Measurements from ENCODE around the gene LYSET. TPM values are rescaled to one million over a fixed set of nuclear protein-coding genes. Genes with fewer than 3 reads are reported as not detected.
"Not testable (repeated sequence)": the region's sequence is repeated elsewhere in the genome, so short reads cannot be mapped to it uniquely, and the experiment has no call there.

LYSET gene
- 10.9 TPM for polyA plus RNA-seq (2012; ENCODE audit: low read depth, missing spikeins)

GRCh38 chr14:93184391-93185348 is at the start of gene LYSET, which contains the start of gene MOAP1:
Gene LYSET, plus strand, starts transcription at chr14:93185317. Its CDS starts 89 bp downstream, at chr14:93185406.
Gene MOAP1, minus strand, starts transcription at chr14:93184897. Its CDS starts 655 bp downstream, at chr14:93184242.
- TF ChIP-seq POLR2A (IDR thresholded peaks at IDR 0.05; ENCODE audit: low read depth, low read length) (peak; percentile 66), PAX5 (IDR thresholded peaks at IDR 0.05; ENCODE audit: insufficient read depth, low read length, severe bottlenecking) (no peak), POU2F2 (IDR thresholded peaks at IDR 0.05; ENCODE audit: low read depth, low read length) (peak; percentile 14; the same call in 1 of the 2 replicates), TAF1 (IDR thresholded peaks at IDR 0.05; ENCODE audit: low read depth, low read length) (peak; percentile 55; the same call in 1 of the 2 replicates), POLR2AphosphoS5 (IDR thresholded peaks at IDR 0.05; ENCODE audit: low read depth, low read length) (peak; percentile 69; the same call in 1 of the 2 replicates), SPI1 (IDR thresholded peaks at IDR 0.05; ENCODE audit: low read depth, low read length) (no peak)
- peak; percentile 92 for FAIRE-seq
- DNase-seq (ENCODE audit: insufficient read length, low spot score) = peak; percentile 88

DNA sequence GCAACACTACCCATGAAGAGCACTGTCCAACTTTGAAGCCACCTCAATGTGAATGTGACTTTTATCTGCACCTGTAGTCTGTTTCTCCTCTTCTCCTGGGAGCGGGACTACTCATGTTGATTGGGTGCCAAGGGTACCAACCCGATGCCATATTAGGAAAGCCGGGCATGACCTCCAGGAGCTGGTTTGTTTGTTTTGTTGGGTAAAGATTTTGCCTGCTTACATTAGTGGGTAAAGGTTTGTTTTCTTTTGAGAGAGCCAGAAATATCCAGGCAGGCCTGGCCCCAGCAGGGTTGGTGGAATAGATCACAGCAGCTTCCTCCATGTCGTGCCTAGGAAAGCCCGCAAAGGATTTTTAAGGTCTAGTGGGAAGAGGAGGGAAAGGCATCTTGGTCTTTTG is 49.7 kb upstream of the LYSET start:
- FAIRE-seq (no peak), DNase-seq (ENCODE audit: insufficient read length, low spot score) (no peak)
- TF ChIP-seq POLR2A (IDR thresholded peaks at IDR 0.05; ENCODE audit: low read depth, low read length) (no peak), POU2F2 (IDR thresholded peaks at IDR 0.05; ENCODE audit: low read depth, low read length) (no peak), PAX5 (IDR thresholded peaks at IDR 0.05; ENCODE audit: insufficient read depth, low read length, severe bottlenecking) (no peak), POLR2AphosphoS5 (IDR thresholded peaks at IDR 0.05; ENCODE audit: low read depth, low read length) (no peak), TAF1 (IDR thresholded peaks at IDR 0.05; ENCODE audit: low read depth, low read length) (no peak), SPI1 (IDR thresholded peaks at IDR 0.05; ENCODE audit: low read depth, low read length) (no peak)

- TF ChIP-seq POLR2AphosphoS5 (IDR thresholded peaks at IDR 0.05; ENCODE audit: low read depth, low read length) (no peak), TAF1 (IDR thresholded peaks at IDR 0.05; ENCODE audit: low read depth, low read length) (no peak), POLR2A (IDR thresholded peaks at IDR 0.05; ENCODE audit: low read depth, low read length) (no peak), PAX5 (IDR thresholded peaks at IDR 0.05; ENCODE audit: insufficient read depth, low read length, severe bottlenecking) (no peak), POU2F2 (IDR thresholded peaks at IDR 0.05; ENCODE audit: low read depth, low read length) (no peak), SPI1 (IDR thresholded peaks at IDR 0.05; ENCODE audit: low read depth, low read length) (no peak)
- FAIRE-seq = no peak
- no peak for DNase-seq (ENCODE audit: insufficient read length, low spot score)
Observed at GRCh38 chr14:93136009-93136408, 49.1 kb upstream of the LYSET start.

DNA sequence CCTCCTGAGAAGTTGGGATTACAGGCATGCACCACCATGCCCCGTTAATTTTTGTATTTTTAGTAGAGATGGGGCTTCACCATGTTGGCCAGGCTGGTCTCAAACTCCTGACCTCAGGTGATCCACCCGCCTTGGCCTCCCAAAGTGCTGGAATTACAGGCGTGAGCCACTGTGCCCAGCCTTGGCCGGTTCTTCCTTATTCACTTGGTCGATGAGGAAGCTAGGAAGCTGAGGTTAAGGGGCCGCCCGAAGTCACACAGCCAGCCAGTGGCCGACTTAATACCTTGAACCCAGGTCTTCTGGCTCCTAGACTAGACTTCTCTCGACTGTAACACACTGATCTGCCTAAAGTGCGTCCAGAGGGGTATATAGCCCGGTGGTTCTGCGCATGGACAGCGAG is 48.6 kb upstream of the LYSET start:
- not testable (repeated sequence) for DNase-seq (ENCODE audit: insufficient read length, low spot score); FAIRE-seq

DNA sequence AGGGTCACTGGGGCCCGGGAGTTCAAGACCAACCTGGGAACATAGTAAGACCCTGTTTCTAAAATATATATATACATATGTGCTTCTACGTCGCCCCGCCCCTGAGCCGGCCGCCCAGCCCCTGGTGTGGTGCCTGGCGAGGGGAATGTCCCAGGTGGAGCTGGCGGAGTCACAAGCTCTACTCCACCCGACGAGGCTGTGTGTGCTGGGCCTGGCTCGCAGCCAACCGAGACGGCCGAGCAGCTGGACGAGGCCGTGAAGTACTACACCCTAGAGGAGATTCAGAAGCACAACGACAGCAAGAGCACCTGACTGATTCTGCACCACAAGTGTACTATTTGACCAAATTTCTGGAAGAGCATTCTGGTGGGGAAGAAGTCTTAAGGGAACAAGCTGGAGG is 47.3 kb upstream of the LYSET start:
- TF ChIP-seq POLR2A (IDR thresholded peaks at IDR 0.05; ENCODE audit: low read depth, low read length) = no peak
- TF ChIP-seq POLR2AphosphoS5 (IDR thresholded peaks at IDR 0.05; ENCODE audit: low read depth, low read length) = no peak
- TF ChIP-seq PAX5 (IDR thresholded peaks at IDR 0.05; ENCODE audit: insufficient read depth, low read length, severe bottlenecking) = no peak
- no peak for TF ChIP-seq SPI1 (IDR thresholded peaks at IDR 0.05; ENCODE audit: low read depth, low read length)
- no peak for TF ChIP-seq TAF1 (IDR thresholded peaks at IDR 0.05; ENCODE audit: low read depth, low read length)
- TF ChIP-seq POU2F2 (IDR thresholded peaks at IDR 0.05; ENCODE audit: low read depth, low read length) = no peak
- DNase-seq (ENCODE audit: insufficient read length, low spot score) (no peak), FAIRE-seq (no peak)

- TF ChIP-seq PAX5 (IDR thresholded peaks at IDR 0.05; ENCODE audit: insufficient read depth, low read length, severe bottlenecking) = no peak
- no peak for TF ChIP-seq SPI1 (IDR thresholded peaks at IDR 0.05; ENCODE audit: low read depth, low read length)
- TF ChIP-seq POLR2A (IDR thresholded peaks at IDR 0.05; ENCODE audit: low read depth, low read length) = no peak
- TF ChIP-seq POU2F2 (IDR thresholded peaks at IDR 0.05; ENCODE audit: low read depth, low read length) = no peak
- no peak for TF ChIP-seq TAF1 (IDR thresholded peaks at IDR 0.05; ENCODE audit: low read depth, low read length)
- TF ChIP-seq POLR2AphosphoS5 (IDR thresholded peaks at IDR 0.05; ENCODE audit: low read depth, low read length) = no peak
- FAIRE-seq = no peak
- no peak for DNase-seq (ENCODE audit: insufficient read length, low spot score)
Observed at GRCh38 chr14:93142854-93143652, 42.1 kb upstream of the LYSET start.

DNA sequence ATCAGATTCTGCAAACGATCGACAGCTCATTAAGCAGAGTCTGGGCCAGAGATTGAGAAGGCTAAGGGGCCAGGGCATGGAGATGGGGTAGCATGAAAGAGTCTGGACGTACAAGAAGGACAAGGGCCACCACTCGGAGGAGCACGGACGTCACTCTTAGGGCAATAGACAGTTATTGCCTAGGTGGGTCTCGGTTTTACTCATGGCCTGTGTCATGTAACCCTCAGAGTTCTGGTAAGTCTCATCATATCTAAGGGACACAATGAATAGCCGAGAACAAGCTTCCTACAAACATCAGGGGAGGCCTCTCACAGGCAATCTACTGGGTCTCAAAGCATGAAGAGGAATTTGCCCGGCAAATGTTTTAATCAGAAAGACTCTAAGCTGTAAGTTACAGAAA is 39.0 kb upstream of the LYSET start:
- FAIRE-seq = no peak
- DNase-seq (ENCODE audit: insufficient read length, low spot score) = no peak
- TF ChIP-seq SPI1 (IDR thresholded peaks at IDR 0.05; ENCODE audit: low read depth, low read length) = no peak
- no peak for TF ChIP-seq PAX5 (IDR thresholded peaks at IDR 0.05; ENCODE audit: insufficient read depth, low read length, severe bottlenecking)
- no peak for TF ChIP-seq POLR2A (IDR thresholded peaks at IDR 0.05; ENCODE audit: low read depth, low read length)
- no peak for TF ChIP-seq TAF1 (IDR thresholded peaks at IDR 0.05; ENCODE audit: low read depth, low read length)
- TF ChIP-seq POLR2AphosphoS5 (IDR thresholded peaks at IDR 0.05; ENCODE audit: low read depth, low read length) = no peak

- TF ChIP-seq SPI1 (IDR thresholded peaks at IDR 0.05; ENCODE audit: low read depth, low read length) (no peak), POLR2A (IDR thresholded peaks at IDR 0.05; ENCODE audit: low read depth, low read length) (no peak), PAX5 (IDR thresholded peaks at IDR 0.05; ENCODE audit: insufficient read depth, low read length, severe bottlenecking) (no peak), POLR2AphosphoS5 (IDR thresholded peaks at IDR 0.05; ENCODE audit: low read depth, low read length) (no peak), POU2F2 (IDR thresholded peaks at IDR 0.05; ENCODE audit: low read depth, low read length) (no peak), TAF1 (IDR thresholded peaks at IDR 0.05; ENCODE audit: low read depth, low read length) (no peak)
- FAIRE-seq (no peak), DNase-seq (ENCODE audit: insufficient read length, low spot score) (no peak)
Observed at GRCh38 chr14:93148979-93149378, 36.1 kb upstream of the LYSET start.
